Measurements from ENCODE around the gene EGFL8.
"Not testable (repeated sequence)": the region's sequence is repeated elsewhere in the genome, so short reads cannot be mapped to it uniquely, and the experiment has no call there.

Gene EGFL8

DNA sequence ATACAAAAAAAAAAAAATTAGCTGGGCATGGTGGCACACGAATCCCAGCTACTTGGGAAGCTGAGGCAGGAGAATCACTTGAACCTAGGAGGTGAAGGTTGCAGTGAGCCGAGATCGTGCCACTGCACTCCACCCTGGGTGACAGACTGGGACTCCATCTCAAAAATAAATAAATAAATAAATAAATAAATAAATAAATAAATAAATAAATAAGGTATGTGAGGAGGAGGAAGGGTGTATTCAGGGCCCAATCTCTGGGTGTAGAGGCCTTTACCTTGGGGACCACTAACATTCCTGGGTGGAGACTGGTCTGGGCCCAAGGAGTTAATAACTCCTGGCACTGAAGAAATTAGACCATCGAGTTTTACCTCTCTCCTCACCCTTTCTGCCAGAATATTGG is 47.0 kb downstream of the EGFL8 start:
- H3K27ac ChIP-seq (ENCODE audit: low read length); H3K4me1 ChIP-seq (ENCODE audit: control insufficient read depth, low read depth, low read length); H3K9me3 ChIP-seq (ENCODE audit: control insufficient read depth, low read depth, low read length); H3K9ac ChIP-seq (ENCODE audit: low read length); H3K27me3 ChIP-seq (ENCODE audit: control insufficient read depth, insufficient read depth, low read length); H3K36me3 ChIP-seq (ENCODE audit: control insufficient read depth, low read depth, low read length); H3K4me3 ChIP-seq (ENCODE audit: low read length): not testable (repeated sequence)

DNA sequence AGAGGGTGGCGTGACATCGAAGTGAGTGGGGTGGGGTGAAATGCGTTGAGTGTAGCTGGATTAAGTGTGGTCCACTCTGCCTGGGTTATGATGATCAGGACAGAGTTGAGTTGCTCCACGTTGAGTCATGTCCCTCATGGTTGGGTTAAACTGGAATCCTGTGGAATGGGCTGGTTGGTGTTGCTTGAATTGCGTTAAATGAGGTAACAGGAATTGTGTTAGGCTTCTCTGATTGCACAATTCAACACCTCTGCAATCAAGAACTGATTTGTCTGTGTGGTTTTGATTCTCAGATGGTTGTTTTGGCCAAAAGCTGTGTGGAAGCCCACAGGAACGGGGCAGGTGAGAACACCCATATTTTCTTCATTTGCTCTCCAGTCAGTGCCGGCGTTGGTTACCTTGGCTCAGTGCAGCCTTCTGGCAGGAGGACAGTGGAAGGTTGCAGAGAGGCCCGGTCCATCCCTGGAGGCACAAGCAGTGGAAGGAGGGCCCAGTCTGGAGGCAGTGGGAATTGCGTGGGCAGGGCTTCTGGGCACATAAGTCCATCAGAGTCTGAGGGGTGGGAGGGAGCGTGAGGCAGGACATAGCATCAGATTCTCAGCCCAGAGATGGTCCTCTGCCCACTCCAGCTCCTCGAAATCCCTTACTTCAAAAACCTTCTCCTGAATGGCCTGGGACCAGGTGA is 47.8 kb downstream of the EGFL8 start:
- Histone ChIP-seq H3K27ac (ENCODE audit: low read length) (no peak overlapping the region), H3K4me1 (ENCODE audit: control insufficient read depth, low read depth, low read length) (no peaks in the 10 kb centered on the region), H3K9ac (ENCODE audit: low read length) (no peak overlapping the region), H3K4me3 (ENCODE audit: low read length) (no peak overlapping the region), H3K9me3 (ENCODE audit: control insufficient read depth, low read depth, low read length) (no peaks in the 10 kb centered on the region), H3K36me3 (ENCODE audit: control insufficient read depth, low read depth, low read length) (no peaks in the 10 kb centered on the region), H3K27me3 (ENCODE audit: control insufficient read depth, insufficient read depth, low read length) (no peaks in the 10 kb centered on the region)

DNA sequence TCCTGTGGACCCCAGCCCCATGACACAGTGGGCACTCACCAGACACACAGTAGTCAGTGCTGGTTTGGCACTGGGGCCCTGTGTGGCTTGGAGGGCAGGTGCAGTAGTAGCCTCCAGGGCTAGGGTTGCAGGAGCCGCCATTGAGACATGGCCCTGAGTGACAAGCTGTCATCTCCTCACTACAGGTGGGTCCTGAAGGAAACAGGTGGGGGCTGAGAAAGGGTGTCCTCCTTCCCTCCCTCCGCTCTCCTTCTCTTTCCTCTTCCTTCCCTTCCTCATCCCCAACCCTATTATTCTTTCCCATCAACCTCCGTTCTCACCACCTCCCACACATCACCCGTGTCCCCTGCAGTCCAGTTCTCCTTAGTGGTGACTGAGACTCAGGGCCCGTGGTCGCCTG is 49.3 kb downstream of the EGFL8 start:
- H3K36me3 ChIP-seq (ENCODE audit: control insufficient read depth, low read depth, low read length) = no peaks in the 10 kb centered on the region
- H3K27me3 ChIP-seq (ENCODE audit: control insufficient read depth, insufficient read depth, low read length) = no peaks in the 10 kb centered on the region
- H3K9ac ChIP-seq (ENCODE audit: low read length) = no peak overlapping the region

DNA sequence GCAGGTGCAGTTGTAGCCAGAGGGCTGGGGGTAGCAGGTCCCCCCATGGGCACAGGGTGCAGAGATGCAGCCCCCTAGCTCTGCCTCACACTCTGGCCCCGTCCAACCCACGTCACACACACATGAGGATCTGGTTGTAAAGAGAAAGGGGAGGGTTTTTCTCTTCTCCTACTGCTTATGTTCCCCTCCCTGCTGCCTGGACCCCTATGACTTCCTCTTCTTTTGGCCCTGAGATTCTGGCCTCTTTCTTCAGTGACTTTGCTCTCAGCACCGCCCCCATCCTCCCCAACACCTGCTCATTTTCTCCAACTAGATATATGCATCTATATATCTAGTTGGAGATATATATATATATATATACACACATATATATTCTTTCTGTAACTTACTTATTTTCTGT is 49.7 kb downstream of the EGFL8 start:
- Histone ChIP-seq H3K27me3 (ENCODE audit: control insufficient read depth, insufficient read depth, low read length) (no peaks in the 10 kb centered on the region), H3K36me3 (ENCODE audit: control insufficient read depth, low read depth, low read length) (no peaks in the 10 kb centered on the region), H3K27ac (ENCODE audit: low read length) (no peak overlapping the region), H3K9ac (ENCODE audit: low read length) (no peak overlapping the region), H3K4me1 (ENCODE audit: control insufficient read depth, low read depth, low read length) (no peaks in the 10 kb centered on the region), H3K4me3 (ENCODE audit: low read length) (no peak overlapping the region), H3K9me3 (ENCODE audit: control insufficient read depth, low read depth, low read length) (no peaks in the 10 kb centered on the region)

More for the DNA sequence above, 49.3 kb downstream of the EGFL8 start:
- Histone ChIP-seq H3K4me1 (ENCODE audit: control insufficient read depth, low read depth, low read length) (no peaks in the 10 kb centered on the region), H3K4me3 (ENCODE audit: low read length) (no peak overlapping the region), H3K9me3 (ENCODE audit: control insufficient read depth, low read depth, low read length) (no peaks in the 10 kb centered on the region), H3K27ac (ENCODE audit: low read length) (no peak overlapping the region)

DNA sequence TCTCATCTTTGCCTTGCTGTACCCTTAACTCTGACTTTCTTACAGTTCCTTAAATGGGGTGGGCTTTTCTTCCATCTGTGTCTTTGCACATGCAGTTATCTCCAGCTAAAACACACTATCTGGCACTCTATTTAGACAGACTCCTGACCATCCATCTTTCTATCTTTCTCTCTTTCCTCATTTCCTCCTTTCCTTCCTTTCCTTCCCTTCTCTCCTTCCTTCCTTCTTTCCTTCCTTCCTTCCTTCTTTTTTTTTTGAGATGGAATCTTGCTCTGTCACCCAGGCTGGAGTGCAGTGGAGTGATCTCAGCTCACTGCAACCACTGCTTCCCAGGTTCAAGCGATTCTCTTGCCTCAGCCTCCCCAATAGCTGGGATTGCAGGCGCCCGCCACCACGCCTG is 51.2 kb downstream of the EGFL8 start:
- Histone ChIP-seq H3K36me3 (ENCODE audit: control insufficient read depth, low read depth, low read length) (no peaks in the 10 kb centered on the region), H3K9me3 (ENCODE audit: control insufficient read depth, low read depth, low read length) (no peaks in the 10 kb centered on the region), H3K9ac (ENCODE audit: low read length) (no peak overlapping the region), H3K4me3 (ENCODE audit: low read length) (no peak overlapping the region), H3K27ac (ENCODE audit: low read length) (no peak overlapping the region), H3K27me3 (ENCODE audit: control insufficient read depth, insufficient read depth, low read length) (no peaks in the 10 kb centered on the region), H3K4me1 (ENCODE audit: control insufficient read depth, low read depth, low read length) (no peaks in the 10 kb centered on the region)

DNA sequence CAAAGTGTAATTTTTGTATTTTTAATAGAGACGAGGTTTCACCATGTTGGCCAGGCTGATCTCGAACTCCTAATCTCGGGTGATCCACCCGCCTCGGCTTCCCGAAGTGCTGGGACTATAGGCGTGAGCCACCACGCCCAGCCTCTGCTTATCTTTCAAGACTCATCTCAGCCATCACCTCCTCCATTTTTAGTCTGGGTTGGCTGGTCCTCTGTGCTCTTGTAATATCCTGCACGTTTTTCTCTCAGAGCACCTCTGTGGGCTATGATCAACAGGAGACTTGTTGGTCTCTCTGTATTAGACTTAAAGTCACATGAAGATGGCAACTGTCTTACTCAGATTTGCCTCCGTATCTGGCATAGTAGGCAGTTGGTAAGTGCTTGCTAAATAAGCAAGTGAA is 51.9 kb downstream of the EGFL8 start:
- no peaks in the 10 kb centered on the region for H3K36me3 ChIP-seq (ENCODE audit: control insufficient read depth, low read depth, low read length)
- no peaks in the 10 kb centered on the region for H3K27me3 ChIP-seq (ENCODE audit: control insufficient read depth, insufficient read depth, low read length)
- H3K9me3 ChIP-seq (ENCODE audit: control insufficient read depth, low read depth, low read length) = no peaks in the 10 kb centered on the region
- H3K4me3 ChIP-seq (ENCODE audit: low read length) = no peak overlapping the region
- H3K27ac ChIP-seq (ENCODE audit: low read length) = no peak overlapping the region
- no peaks in the 10 kb centered on the region for H3K4me1 ChIP-seq (ENCODE audit: control insufficient read depth, low read depth, low read length)
- no peak overlapping the region for H3K9ac ChIP-seq (ENCODE audit: low read length)

DNA sequence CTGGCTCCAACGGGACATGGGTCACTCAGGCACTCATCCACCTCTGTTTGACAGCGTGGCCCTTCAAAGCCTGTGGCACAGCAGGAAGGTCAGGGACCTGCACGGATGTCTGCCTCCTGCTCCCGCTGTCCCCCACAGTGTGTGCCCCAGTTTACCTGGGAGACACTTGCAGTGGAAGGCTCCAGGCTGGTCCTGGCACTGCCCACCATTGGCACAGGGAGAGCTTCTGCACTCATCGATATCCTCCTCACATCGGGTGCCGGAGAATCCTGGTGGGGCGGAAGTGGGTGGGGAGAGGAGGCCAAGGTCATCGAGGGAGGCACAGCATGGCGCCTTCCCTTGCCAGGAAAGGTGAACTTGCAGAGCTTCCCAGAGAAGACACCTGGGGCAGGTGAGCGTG is 52.6 kb downstream of the EGFL8 start:
- no peaks in the 10 kb centered on the region for H3K36me3 ChIP-seq (ENCODE audit: control insufficient read depth, low read depth, low read length)
- H3K27ac ChIP-seq (ENCODE audit: low read length) = no peak overlapping the region
- no peaks in the 10 kb centered on the region for H3K27me3 ChIP-seq (ENCODE audit: control insufficient read depth, insufficient read depth, low read length)
- no peaks in the 10 kb centered on the region for H3K4me1 ChIP-seq (ENCODE audit: control insufficient read depth, low read depth, low read length)
- H3K9me3 ChIP-seq (ENCODE audit: control insufficient read depth, low read depth, low read length) = no peaks in the 10 kb centered on the region
- H3K4me3 ChIP-seq (ENCODE audit: low read length) = no peak overlapping the region
- H3K9ac ChIP-seq (ENCODE audit: low read length) = no peak overlapping the region

All from iPS-18a (cell line).